Measurements from ENCODE around the gene TBC1D8B. TPM values are rescaled to one million over a fixed set of nuclear protein-coding genes. Genes with fewer than 3 reads are reported as not detected.
"Not testable (repeated sequence)": the region's sequence is repeated elsewhere in the genome, so short reads cannot be mapped to it uniquely, and the experiment has no call there.

Gene TBC1D8B
- total and polyA plus RNA-seq, 2 experiments from 2014 or later: 9.3 to 12.1 TPM

DNA sequence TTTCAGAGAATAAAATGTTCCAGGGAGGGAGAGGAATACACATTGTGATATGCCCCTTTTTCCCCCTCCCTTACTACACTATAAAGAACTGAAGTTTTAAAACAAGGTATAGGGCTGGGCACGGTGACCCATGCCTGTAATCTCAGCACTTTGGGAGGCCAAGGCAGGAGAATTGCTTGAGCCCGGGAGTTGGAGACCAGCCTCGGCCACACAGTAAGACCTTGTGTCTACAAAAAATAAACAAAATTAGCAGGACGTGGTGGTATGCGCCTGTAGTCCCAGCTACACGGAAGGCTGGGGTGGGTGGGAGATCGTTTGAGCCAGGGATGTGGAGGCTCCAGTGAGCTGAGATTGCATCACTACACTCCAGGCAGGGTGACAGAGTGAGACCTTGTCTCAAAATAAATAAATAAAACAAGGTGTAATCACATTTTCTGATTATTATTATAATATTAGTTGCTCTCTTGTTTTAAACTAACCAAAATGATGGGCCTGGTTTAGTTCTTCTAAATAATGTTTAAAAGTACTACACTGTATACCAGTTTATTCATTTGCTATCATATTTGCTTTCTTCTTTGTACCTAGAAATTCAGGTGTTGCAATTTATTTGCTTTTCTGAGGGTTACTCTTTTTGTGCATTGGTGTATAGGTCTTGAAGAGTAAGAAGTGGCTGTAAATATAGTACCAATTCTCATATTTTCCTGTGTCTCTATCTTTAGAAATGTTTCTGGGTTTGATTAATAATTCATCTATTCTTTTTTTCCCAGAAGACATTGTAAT is 8.8 kb downstream of the TBC1D8B start:
- Histone ChIP-seq H3K9ac (no peak overlapping the region), H3K4me1 (ENCODE audit: insufficient read depth) (no peaks in the 10 kb centered on the region), H3K79me2 (ENCODE audit: insufficient read depth) (peaks cover 58% of the 10 kb centered on the region), H3K27me3 (replicated peaks; ENCODE audit: insufficient read depth) (no peaks in the 10 kb centered on the region), H3K36me3 (ENCODE audit: low read depth) (no peaks in the 10 kb centered on the region), H3K9me2 (ENCODE audit: insufficient read depth) (no peaks in the 10 kb centered on the region), H3F3A (ENCODE audit: insufficient read depth) (no peaks in the 10 kb centered on the region), H2AFZ (no peak overlapping the region), H3K27ac (no peak overlapping the region), H3K4me3 (no peak overlapping the region), H3K9me3 (ENCODE audit: low read depth) (no peaks in the 10 kb centered on the region), H3K4me2 (ENCODE audit: unreplicated experiment) (no peak overlapping the region), H4K20me1 (ENCODE audit: insufficient read depth) (no peaks in the 10 kb centered on the region)
- no peak for TF ChIP-seq EZH2 (IDR thresholded peaks at IDR 0.05; ENCODE audit: insufficient read depth, poor library complexity, severe bottlenecking)
- no peak for TF ChIP-seq EZH2phosphoT487 (IDR thresholded peaks at IDR 0.05; ENCODE audit: insufficient read depth, low read depth)
- in situ Hi-C loops (cut with MboI): no loop called here
- DNase-seq: no peak
- WGBS, 2 experiments (ENCODE audit: low coverage in 1 of 2, low lambda C conversion rate in 2 of 2, missing lambda C conversion rate in 2 of 2): 45 to 51% methylated on average over 7 of the region's 7 CpGs

DNA sequence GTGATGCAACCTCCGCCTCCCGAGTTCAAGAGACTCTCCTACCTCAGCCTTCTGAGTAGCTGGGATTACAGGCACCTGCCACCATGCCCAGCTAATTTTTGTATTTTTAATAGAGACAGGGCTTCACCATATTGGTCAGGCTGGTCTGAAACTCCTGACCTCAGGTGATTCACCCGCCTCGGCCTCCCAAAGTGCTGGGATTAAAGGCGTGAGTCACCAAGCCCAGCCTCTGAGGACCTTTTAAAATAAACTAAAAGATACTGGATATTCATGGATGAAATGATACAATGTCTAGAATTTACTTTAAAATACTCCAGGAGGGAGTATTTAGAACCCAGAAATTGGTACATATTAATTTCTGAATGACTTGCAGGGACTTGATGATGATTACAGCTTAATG is 10.5 kb downstream of the TBC1D8B start:
- H3K79me2 ChIP-seq (ENCODE audit: insufficient read depth): peaks cover 58% of the 10 kb centered on the region
- H3F3A ChIP-seq (ENCODE audit: insufficient read depth); H3K4me3 ChIP-seq; H3K9me3 ChIP-seq (ENCODE audit: low read depth); H3K9me2 ChIP-seq (ENCODE audit: insufficient read depth); H3K4me1 ChIP-seq (ENCODE audit: insufficient read depth); in situ Hi-C loops (cut with MboI); H3K27me3 ChIP-seq (replicated peaks; ENCODE audit: insufficient read depth); H3K27ac ChIP-seq; H3K36me3 ChIP-seq (ENCODE audit: low read depth); H2AFZ ChIP-seq; H3K9ac ChIP-seq; H4K20me1 ChIP-seq (ENCODE audit: insufficient read depth); H3K4me2 ChIP-seq (ENCODE audit: unreplicated experiment): not testable (repeated sequence)
- DNase-seq: peak; percentile 5
- WGBS, 2 experiments (ENCODE audit: low coverage in 1 of 2, low lambda C conversion rate in 2 of 2, missing lambda C conversion rate in 2 of 2): 82% methylated on average over 5 of the region's 5 CpGs

DNA sequence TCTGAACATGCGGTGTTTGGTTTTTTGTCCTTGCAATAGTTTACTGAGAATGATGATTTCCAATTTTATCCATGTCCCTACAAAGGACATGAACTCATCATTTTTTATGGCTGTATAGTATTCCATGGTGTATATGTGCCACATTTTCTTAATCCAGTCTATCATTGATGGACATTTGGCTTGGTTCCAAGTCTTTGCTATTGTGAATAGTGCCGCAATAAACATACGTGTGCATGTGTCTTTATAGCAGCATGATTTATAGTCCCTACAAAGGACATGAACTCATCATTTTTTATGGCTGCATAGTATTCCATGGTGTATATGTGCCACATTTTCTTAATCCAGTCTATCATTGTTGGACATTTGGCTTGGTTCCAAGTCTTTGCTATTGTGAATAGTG is 11.6 kb downstream of the TBC1D8B start:
- H3K36me3 ChIP-seq (ENCODE audit: low read depth); H3K9me3 ChIP-seq (ENCODE audit: low read depth); in situ Hi-C loops (cut with MboI); H3K9me2 ChIP-seq (ENCODE audit: insufficient read depth); H4K20me1 ChIP-seq (ENCODE audit: insufficient read depth); H3K9ac ChIP-seq; H2AFZ ChIP-seq; H3K4me3 ChIP-seq; DNase-seq; H3K27ac ChIP-seq; H3K27me3 ChIP-seq (replicated peaks; ENCODE audit: insufficient read depth); H3K4me2 ChIP-seq (ENCODE audit: unreplicated experiment); H3K4me1 ChIP-seq (ENCODE audit: insufficient read depth); H3F3A ChIP-seq (ENCODE audit: insufficient read depth): not testable (repeated sequence)
- peaks cover 49% of the 10 kb centered on the region for H3K79me2 ChIP-seq (ENCODE audit: insufficient read depth)
- whole genome bisulfite sequencing, 2 experiments (ENCODE audit: low coverage in 1 of 2, low lambda C conversion rate in 2 of 2, missing lambda C conversion rate in 2 of 2): 98 to 100% methylated on average over 3 of the region's 3 CpGs

DNA sequence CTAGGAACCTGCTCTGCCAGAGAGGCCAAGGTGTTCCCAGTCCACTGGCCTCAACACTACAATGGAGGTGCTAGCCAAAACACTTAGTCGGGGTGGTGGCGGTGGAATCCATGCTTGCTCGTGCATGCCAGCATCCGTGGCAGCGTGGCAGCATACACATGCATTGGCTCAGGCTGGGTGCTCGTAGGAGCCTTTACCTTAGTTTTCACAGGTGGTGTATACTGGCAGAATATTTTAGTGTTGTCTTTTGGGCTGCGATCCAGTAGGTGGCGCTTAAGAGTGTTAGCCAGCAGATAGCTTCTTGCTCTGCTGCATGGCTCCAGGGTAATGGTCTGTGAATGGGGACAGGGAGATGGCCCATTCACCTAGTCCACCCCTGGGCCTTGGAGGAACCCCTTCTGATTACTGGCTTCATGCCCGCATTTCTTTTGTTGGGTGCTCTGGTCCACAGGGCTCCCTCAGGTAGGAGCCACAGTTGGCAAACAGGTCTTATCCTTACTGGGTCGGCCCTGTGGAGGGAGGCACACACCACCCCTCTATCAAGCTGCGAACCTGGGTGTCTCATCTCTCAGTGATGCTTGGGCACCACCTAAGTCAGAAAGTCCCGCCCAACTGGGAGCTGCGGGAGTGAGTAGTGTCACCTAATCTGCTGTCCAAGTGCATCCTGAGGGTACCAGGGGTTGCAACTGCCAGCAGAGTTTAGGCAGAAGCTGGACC is 60.7 kb downstream of the TBC1D8B start:
- peaks cover 13% of the 10 kb centered on the region; the same call in 1 of the 2 replicates for H3F3A ChIP-seq (ENCODE audit: insufficient read depth)
- H3K27ac ChIP-seq: no peak overlapping the region
- no peak overlapping the region for H3K4me2 ChIP-seq (ENCODE audit: unreplicated experiment)
- no peaks in the 10 kb centered on the region for H3K79me2 ChIP-seq (ENCODE audit: insufficient read depth)
- H3K4me1 ChIP-seq (ENCODE audit: insufficient read depth): 0 out of 2 replicates have a peak, but pooled peaks cover 4% of the 10 kb centered on the region
- WGBS, 2 experiments (ENCODE audit: low coverage in 1 of 2, low lambda C conversion rate in 2 of 2, missing lambda C conversion rate in 2 of 2): 79 to 87% methylated on average over 13 of the region's 13 CpGs
- no peaks in the 10 kb centered on the region for H4K20me1 ChIP-seq (ENCODE audit: insufficient read depth)
- H3K27me3 ChIP-seq (replicated peaks; ENCODE audit: insufficient read depth): no peaks in the 10 kb centered on the region
- no peaks in the 10 kb centered on the region for H3K9me3 ChIP-seq (ENCODE audit: low read depth)
- H3K4me3 ChIP-seq: no peak overlapping the region
- H3K9ac ChIP-seq: no peak overlapping the region
- no peak overlapping the region for H2AFZ ChIP-seq
- DNase-seq: no peak
- TF ChIP-seq EZH2 (IDR thresholded peaks at IDR 0.05; ENCODE audit: insufficient read depth, poor library complexity, severe bottlenecking) (no peak), EZH2phosphoT487 (IDR thresholded peaks at IDR 0.05; ENCODE audit: insufficient read depth, low read depth) (no peak)
- H3K36me3 ChIP-seq (ENCODE audit: low read depth): no peaks in the 10 kb centered on the region
- in situ Hi-C loops (cut with MboI): no loop called here
- no peaks in the 10 kb centered on the region for H3K9me2 ChIP-seq (ENCODE audit: insufficient read depth)

Data from GM23248 (cell line).